Activated T-helper 1 cell treated with anti-CD3 and anti-CD28 coated beads, Interleukin-12 subunit alpha, Interleukin-12 subunit beta, Interleukin-2, Interleukin-4 antibody, amounts not matched to agents 30 ng/mL and 10 ng/mL and 1 ng/mL, durations not matched to agents 14 hours and 24 hours and 36 hours (primary cell): ENCODE measurements around the gene DSC3. TPM values are rescaled to one million over a fixed set of nuclear protein-coding genes. Genes with fewer than 3 reads are reported as not detected.
"Not testable (repeated sequence)": the region's sequence is repeated elsewhere in the genome, so short reads cannot be mapped to it uniquely, and the experiment has no call there.

ENCODE experiments used
- DNase-seq: peaks from one replicate; pipeline ENCODE4 v3.0.0; 2021; ENCODE audit warnings: low spot score
- H3K27ac Mint-ChIP-seq: one replicate; pipeline ENCODE4 v1.8.0; 2021; ENCODE audit warnings: mild to moderate bottlenecking, mixed read lengths
- H3K27me3 Mint-ChIP-seq: one replicate; pipeline ENCODE4 v1.8.0; 2022; ENCODE audit warnings: mild to moderate bottlenecking, moderate library complexity, mixed read lengths; ENCODE audit not compliant: insufficient read depth
- H3K36me3 Mint-ChIP-seq: one replicate; pipeline ENCODE4 v1.8.0; 2021; ENCODE audit warnings: low read depth, mixed read lengths
- H3K4me1 Mint-ChIP-seq: one replicate; pipeline ENCODE4 v1.8.0; 2021; ENCODE audit warnings: low read depth, mixed read lengths
- H3K4me3 Mint-ChIP-seq: one replicate; pipeline ENCODE4 v1.8.0; 2021; ENCODE audit warnings: mild to moderate bottlenecking, moderate library complexity, mixed read lengths
- H3K9me3 Mint-ChIP-seq: one replicate; pipeline ENCODE4 v1.8.0; 2021; ENCODE audit warnings: mixed read lengths
- intact Hi-C: fragments of 100-400 bp; cut with micrococcal nuclease; formaldehyde crosslinking; loops from one replicate; pipeline ENCODE4 v1.15.1; 2024
- total RNA-seq: library from RNA; stranded (reverse); gene quantifications from 2 replicates; pipeline ENCODE4 v1.2.3, GENCODE V29; 2022

Gene DSC3
- total RNA-seq, 1 donor from 2014 or later: not detected

DNA sequence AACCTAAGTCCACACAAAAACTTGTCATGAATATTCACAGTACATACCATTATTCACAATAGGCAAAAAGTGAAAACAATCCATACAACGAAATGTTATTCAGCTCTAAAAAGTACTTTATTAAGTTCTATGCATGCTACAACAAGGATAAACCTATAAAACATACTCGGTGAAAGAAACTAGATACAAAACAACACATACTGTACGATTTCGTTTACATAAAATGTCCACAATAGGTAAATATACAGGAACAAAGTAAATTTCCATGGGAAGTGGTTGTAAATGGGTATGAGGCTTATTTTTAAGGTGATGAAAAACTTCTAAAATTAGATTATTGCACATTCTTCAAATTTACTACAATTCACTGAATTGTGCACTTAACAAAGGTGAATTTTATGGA, 8.0 kb downstream of the DSC3 start:
- Mint-ChIP-seq H3K27ac (no peak overlapping the region), H3K4me1 (no peaks in the 10 kb centered on the region), H3K9me3 (no peaks in the 10 kb centered on the region), H3K4me3 (no peak overlapping the region), H3K27me3 (no peaks in the 10 kb centered on the region), H3K36me3 (no peaks in the 10 kb centered on the region)
- no peak for DNase-seq
- intact Hi-C loops: no loop called here

DNA sequence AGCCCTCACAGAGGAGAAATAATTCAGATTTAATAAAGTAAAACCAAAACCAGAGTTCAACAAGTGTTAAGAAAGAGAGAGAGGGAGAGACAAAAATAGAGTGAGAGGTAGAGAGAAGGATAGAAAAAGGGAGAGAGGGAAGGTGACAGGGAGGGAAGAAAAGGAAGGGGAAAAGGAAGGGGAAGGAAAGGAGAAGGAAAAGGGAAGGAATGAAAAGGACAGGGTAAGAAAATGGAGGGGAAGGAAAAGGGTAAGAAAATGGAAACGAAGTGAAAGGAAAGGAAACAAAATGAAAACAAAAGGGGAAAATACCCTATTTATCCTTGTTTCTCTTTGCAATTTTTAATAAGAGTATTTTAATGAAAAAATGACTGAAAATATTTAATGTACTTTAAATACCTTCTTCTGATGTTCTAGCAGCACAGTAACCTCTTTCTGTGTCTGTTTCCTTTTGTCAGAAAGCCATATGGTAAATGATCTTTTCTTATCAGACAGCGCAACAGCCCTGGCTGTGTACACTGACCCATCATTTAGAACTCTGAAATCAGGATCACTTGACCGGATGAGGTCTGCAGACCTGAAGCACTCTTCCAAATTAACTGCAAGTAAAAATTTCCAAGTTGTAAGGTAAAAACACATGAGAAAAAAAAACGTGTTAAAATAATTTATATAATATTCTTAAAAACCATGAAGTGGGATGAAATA, 11.8 kb downstream of the DSC3 start:
- DNase-seq: no peak
- H3K36me3 Mint-ChIP-seq: no peaks in the 10 kb centered on the region
- H3K27me3 Mint-ChIP-seq: no peaks in the 10 kb centered on the region
- no peak overlapping the region for H3K27ac Mint-ChIP-seq
- intact Hi-C loops: no loop called here
- H3K9me3 Mint-ChIP-seq: no peaks in the 10 kb centered on the region
- no peak overlapping the region for H3K4me3 Mint-ChIP-seq
- H3K4me1 Mint-ChIP-seq: no peaks in the 10 kb centered on the region

DNA sequence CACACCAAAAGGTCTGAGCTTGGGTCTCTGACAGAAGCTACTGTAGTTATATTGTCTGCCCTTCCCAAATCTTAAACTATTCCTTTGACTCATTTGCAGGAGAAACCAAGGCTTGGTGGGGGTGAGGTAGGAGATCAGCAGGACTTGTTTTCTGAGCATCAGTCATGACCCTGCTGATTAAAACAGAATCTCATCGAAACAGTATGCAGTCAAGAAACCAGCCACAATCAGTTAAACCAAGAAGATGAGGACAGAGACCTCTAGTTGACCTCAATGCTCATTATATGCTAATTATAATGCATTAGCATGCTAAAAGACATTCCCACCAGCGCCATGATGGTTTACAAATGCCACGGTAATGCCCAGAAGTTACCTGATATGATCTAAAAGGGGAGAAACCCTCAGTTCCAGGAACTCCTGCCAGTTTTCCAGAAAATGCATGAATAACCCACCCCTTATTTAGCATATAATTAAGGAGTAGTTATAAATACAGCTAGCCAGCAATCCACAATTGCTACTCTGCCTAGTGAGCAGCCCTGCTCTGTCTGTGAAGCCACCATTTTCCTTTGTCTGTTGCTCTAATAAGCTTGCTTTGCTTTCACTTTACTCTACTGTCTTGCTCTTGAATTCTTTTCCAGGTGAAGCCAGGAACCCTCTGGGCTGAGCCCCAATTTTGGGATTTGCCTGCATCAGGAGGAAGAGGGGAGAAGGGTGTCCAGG, 26.7 kb downstream of the DSC3 start:
- DNase-seq: no peak
- intact Hi-C loops: no loop called here
- H3K27ac Mint-ChIP-seq: no peak overlapping the region
- H3K27me3 Mint-ChIP-seq: no peaks in the 10 kb centered on the region
- H3K36me3 Mint-ChIP-seq: no peaks in the 10 kb centered on the region
- H3K9me3 Mint-ChIP-seq: no peaks in the 10 kb centered on the region
- no peaks in the 10 kb centered on the region for H3K4me1 Mint-ChIP-seq
- H3K4me3 Mint-ChIP-seq: no peak overlapping the region

DNA sequence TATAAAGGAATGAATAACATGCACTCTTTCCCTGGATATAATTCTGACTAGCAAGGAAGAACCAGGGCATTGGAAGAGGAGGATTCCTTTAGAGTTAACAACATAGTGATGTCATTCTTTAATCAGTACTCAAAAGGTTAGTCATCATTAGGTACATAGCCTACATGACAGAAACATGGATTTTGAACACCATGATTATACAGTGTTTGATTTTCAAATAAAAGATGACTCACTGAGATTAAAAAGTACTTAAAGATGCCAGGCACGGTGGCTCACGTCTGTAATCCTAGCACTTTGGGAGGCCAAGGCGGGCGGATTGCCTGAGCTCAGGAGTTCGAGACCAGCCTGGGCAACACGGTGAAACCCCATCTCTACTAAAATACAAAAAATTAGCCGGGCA, 31.1 kb downstream of the DSC3 start:
- H3K4me1 Mint-ChIP-seq, H3K27me3 Mint-ChIP-seq, DNase-seq, H3K9me3 Mint-ChIP-seq, H3K36me3 Mint-ChIP-seq, H3K27ac Mint-ChIP-seq, H3K4me3 Mint-ChIP-seq, intact Hi-C loops: not testable (repeated sequence)

DNA sequence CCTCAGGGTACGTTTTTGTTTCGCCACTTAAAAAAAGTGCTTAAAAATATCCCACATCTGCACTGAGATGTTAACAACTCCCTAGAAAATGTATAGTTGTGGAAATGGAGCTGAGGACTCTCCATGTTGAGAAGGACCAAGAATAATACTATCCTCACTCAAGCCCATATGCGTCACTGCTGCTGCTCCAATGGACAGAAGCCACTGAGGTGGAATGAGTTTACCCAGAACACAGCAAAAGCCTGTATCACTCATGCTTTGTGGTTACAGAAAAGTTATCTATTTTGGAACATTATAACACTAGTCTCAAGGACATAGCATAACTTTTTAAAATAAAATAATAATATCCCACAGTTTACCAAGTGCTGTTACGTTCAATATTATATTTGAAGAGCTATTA, 31.9 kb downstream of the DSC3 start:
- H3K36me3 Mint-ChIP-seq: no peaks in the 10 kb centered on the region
- no peaks in the 10 kb centered on the region for H3K27me3 Mint-ChIP-seq
- H3K4me3 Mint-ChIP-seq: no peak overlapping the region
- no peaks in the 10 kb centered on the region for H3K9me3 Mint-ChIP-seq
- DNase-seq: no peak
- H3K4me1 Mint-ChIP-seq: no peaks in the 10 kb centered on the region
- intact Hi-C loops: no loop called here
- H3K27ac Mint-ChIP-seq: no peak overlapping the region

DNA sequence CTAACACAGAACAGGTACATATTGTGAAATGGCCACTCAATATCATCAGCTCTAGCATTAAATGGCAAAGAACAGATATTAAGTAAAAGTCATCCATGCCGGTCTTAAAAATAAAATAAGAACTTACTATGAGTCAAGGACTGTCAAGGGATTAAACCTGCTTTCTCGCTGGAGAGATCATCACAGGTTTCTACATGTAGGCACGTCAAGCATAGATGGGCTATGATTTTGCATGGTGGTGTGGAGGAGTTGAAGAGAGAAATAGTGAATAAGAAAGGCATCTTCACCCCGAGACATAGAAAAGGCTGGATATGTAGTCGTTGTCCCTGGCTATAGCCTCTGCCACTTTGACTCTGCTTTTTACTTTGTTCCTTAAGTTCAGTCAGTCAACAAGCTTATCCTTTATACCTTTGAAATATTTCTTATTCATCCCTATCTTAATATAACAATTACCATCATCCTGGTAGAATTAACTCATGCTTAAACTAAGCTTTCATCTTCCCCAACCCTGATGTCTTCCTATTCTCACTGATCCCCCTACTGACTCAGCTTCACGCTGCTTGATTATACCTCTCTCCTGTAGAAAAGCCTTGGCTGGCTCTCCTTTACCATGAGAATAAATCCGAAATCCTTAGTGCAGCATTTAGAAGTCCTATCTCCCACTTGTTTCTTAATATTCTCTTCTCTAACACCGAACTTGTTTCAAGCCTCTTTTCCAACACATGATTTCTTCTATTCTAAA, 42.5 kb downstream of the DSC3 start:
- intact Hi-C loops: no loop called here
- Mint-ChIP-seq H3K4me3 (no peak overlapping the region), H3K36me3 (no peaks in the 10 kb centered on the region), H3K27ac (no peak overlapping the region), H3K9me3 (no peaks in the 10 kb centered on the region), H3K27me3 (no peaks in the 10 kb centered on the region), H3K4me1 (no peaks in the 10 kb centered on the region)
- DNase-seq: no peak

DNA sequence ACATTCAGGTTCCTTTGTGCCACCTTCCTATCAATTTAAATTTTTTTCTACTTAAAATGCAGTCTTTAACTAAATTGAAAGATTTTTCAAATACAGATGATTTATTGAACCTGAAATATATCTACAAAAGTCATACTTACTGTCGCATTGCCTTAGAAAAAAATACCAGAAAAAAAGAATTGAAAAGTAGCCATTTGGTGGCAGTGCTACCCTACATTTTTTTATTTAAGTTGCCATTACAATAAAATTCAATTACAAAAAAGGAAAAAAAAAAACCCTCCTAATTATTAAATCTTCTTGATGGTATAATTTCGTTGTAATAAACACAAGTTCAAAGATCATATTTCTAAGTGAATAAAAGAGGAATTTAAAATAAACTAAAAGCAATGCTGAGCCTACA, 43.4 kb downstream of the DSC3 start:
- intact Hi-C loops: no loop called here
- no peaks in the 10 kb centered on the region for H3K9me3 Mint-ChIP-seq
- no peaks in the 10 kb centered on the region for H3K27me3 Mint-ChIP-seq
- no peak overlapping the region for H3K4me3 Mint-ChIP-seq
- no peaks in the 10 kb centered on the region for H3K36me3 Mint-ChIP-seq
- no peak for DNase-seq
- no peak overlapping the region for H3K27ac Mint-ChIP-seq
- no peaks in the 10 kb centered on the region for H3K4me1 Mint-ChIP-seq

DNA sequence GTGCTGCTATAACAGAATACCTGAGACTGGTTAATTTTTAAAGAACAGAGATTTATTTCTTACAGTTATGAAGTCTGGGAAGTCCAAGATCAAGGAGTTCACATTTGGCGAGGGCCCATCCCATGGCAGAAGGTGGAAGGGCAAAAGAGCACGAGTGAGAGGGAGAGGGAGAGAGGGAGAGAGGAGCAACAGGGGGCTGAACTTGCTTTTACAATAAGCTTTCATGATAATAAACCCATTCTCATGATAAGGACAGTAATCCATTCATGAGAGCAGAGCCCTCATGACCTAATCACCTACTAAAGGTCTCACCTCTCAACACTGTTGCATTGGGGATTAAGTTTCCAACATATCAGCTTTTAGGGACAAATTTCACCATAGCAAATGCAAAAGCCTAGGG, 45.3 kb downstream of the DSC3 start:
- H3K9me3 Mint-ChIP-seq: no peaks in the 10 kb centered on the region
- no peak overlapping the region for H3K4me3 Mint-ChIP-seq
- H3K36me3 Mint-ChIP-seq: no peaks in the 10 kb centered on the region
- H3K27me3 Mint-ChIP-seq: no peaks in the 10 kb centered on the region
- DNase-seq: no peak
- H3K4me1 Mint-ChIP-seq: no peaks in the 10 kb centered on the region
- no peak overlapping the region for H3K27ac Mint-ChIP-seq
- intact Hi-C loops: no loop called here

DNA sequence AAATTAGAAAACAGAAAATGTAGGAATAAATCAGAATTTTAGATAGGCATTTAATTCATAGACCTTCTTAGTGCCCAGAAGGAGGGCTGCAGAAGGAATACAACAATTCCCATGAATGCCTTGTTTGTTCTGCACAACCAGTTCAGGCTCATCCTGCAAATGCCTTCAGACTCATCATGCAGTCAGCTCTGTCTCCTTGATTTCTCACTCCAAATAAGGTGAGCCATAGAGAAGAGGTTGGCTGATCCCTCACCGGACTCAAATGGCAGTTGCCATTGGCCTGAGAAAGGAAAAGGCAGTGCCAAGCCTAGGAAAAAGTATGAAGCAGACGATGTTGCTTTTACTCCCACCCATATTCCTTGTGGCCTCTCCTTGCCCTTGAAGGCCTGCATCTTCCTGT, 50.3 kb downstream of the DSC3 start:
- Mint-ChIP-seq H3K27me3 (no peaks in the 10 kb centered on the region), H3K4me3 (no peak overlapping the region), H3K9me3 (no peaks in the 10 kb centered on the region), H3K27ac (no peak overlapping the region), H3K36me3 (no peaks in the 10 kb centered on the region), H3K4me1 (no peaks in the 10 kb centered on the region)
- no peak for DNase-seq
- intact Hi-C loops: no loop called here

DNA sequence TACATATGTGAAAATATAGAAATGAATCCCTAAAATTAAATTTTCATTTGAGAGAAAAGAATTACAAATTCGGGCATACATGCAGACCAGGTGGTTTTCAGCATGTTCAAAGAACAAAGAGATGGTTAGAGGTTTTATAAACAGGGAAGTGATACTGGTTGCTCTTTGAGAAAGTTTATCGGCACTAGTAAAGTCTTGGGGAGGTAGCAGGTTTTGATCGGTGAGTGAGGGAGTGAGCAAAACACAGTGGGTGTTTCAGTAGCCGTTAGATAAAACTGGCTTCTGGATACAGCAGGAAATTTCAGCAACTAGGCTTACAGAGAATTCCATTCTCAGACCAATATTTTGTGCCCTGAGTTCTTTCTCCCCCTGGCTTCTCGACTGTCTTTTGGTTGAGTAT, 51.1 kb downstream of the DSC3 start:
- Mint-ChIP-seq H3K27ac (no peak overlapping the region), H3K27me3 (no peaks in the 10 kb centered on the region), H3K9me3 (no peaks in the 10 kb centered on the region), H3K36me3 (no peaks in the 10 kb centered on the region), H3K4me1 (no peaks in the 10 kb centered on the region), H3K4me3 (no peak overlapping the region)
- intact Hi-C loops: no loop called here
- no peak for DNase-seq

DNA sequence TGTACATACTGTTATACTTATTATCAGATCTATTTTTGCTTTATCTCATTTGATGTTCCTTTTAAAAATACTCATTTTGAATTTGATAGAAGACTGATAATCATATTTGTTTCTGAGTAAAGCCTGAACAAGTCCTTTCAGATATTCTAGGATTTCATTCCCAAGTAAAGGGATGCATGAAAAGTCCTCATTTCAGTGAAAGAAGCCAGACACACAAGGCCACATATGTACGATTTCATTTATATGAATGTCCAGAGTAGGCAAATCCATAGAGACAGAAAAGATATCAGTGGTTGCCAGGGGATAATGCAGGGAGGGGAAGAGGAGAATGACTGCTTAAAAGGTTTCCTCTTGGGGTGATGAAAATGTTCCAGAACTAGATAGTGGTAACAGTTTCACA, 53.4 kb downstream of the DSC3 start:
- Mint-ChIP-seq H3K36me3 (no peaks in the 10 kb centered on the region), H3K4me3 (no peak overlapping the region), H3K4me1 (no peaks in the 10 kb centered on the region), H3K27ac (no peak overlapping the region), H3K9me3 (no peaks in the 10 kb centered on the region), H3K27me3 (no peaks in the 10 kb centered on the region)
- no peak for DNase-seq
- intact Hi-C loops: no loop called here

DNA sequence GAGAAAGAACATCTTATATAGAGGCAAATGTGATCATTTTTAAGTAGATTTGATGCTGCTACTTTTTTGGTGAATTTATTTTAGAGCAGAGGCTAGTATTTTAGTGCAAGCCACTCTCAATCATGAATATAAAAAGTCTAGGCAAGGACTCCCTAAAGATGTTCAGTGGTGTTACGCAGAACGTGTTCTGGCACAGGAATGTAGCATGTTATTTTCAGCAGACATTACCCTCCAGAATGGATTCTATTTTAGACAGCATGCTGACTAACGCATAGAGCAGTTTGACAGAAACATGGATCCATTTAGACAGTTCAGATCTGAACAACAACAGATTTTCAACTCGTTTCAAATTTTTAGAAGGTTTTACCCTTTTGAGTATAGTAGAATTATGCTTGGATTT, 54.1 kb downstream of the DSC3 start:
- no peaks in the 10 kb centered on the region for H3K4me1 Mint-ChIP-seq

DNA sequence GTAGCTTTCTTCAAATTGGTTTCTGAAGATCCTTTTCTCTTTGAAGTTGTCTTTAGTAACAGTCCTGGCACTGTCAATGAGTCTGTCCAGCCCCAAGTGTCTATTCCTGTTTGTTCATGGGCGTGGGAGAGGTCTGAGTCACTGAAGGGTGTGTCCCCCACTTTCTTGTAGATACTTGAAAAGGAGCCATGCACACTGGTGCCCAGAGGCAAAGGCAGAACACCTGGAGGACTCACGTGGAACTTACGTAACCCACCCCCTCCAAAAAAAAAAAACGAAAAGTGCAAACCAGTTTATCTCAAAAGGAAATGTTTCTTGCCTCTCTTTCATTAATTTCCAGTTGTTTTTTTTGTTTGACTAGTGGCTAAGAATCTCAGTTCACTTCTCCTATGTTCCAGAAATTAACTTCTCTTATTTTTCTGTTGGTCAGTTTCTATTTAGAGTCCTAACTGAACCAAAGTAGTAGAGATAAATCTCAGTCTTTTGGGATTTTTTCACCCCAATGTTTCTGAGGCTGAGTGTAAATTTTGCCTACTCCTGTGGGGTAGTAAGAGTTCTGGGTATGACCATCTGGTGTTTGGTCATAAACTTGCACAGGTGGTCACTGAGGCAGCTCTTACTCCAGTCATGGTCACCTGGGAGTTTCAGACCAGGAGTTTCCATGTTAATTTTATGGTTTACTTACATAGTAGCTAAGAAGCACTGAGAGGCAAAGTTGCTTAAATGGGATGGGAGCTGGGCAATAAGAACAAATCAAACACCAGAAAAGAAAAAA, 54.9 kb downstream of the DSC3 start:
- H3K27ac Mint-ChIP-seq: no peak overlapping the region
- no peaks in the 10 kb centered on the region for H3K36me3 Mint-ChIP-seq
- H3K4me3 Mint-ChIP-seq: no peak overlapping the region
- H3K27me3 Mint-ChIP-seq: no peaks in the 10 kb centered on the region
- intact Hi-C loops: no loop called here
- no peaks in the 10 kb centered on the region for H3K4me1 Mint-ChIP-seq
- no peak for DNase-seq
- no peaks in the 10 kb centered on the region for H3K9me3 Mint-ChIP-seq

More for the DNA sequence above, 54.1 kb downstream of the DSC3 start:
- no peak overlapping the region for H3K4me3 Mint-ChIP-seq
- H3K27ac Mint-ChIP-seq: no peak overlapping the region
- no peaks in the 10 kb centered on the region for H3K27me3 Mint-ChIP-seq
- no peak for DNase-seq
- no peaks in the 10 kb centered on the region for H3K9me3 Mint-ChIP-seq
- H3K36me3 Mint-ChIP-seq: no peaks in the 10 kb centered on the region
- intact Hi-C loops: no loop called here
